Thoracic aorta (tissue), 2 donors: ENCODE measurements around the gene RGL2. TPM values are rescaled to one million over a fixed set of nuclear protein-coding genes. Genes with fewer than 3 reads are reported as not detected.

Experiments
- ATAC-seq: fragments of 150-250 bp; one replicate; pipeline ENCODE4 v1.8.0; 2017; ENCODE audit warnings: low read depth; ENCODE audit not compliant: insufficient number of reproducible peaks, low FRiP score
- DNase-seq: peaks from one replicate; pipeline ENCODE4 v3.0.0-alpha.2; 2020; ENCODE audit warnings: low spot score
- H3K27ac ChIP-seq, 2 donors: fragments of 200-600 bp; sonication (generic); 1 replicate in 1 of 2; 2 replicates in 1 of 2; pipeline ENCODE4 v1.5.1; 2016; ENCODE audit warnings: mild to moderate bottlenecking in 2 of 2, moderate library complexity in 2 of 2
- H3K27me3 ChIP-seq: fragments of 200-600 bp; sonication (generic); replicated peaks from 2 replicates; pipeline ENCODE4 v1.6.0; 2016; ENCODE audit warnings: mild to moderate bottlenecking; ENCODE audit not compliant: insufficient read depth
- H3K36me3 ChIP-seq: fragments of 200-600 bp; sonication (generic); one replicate; pipeline ENCODE4 v1.5.1; 2016
- H3K4me1 ChIP-seq, 2 donors: fragments of 200-600 bp; sonication (generic); 1 replicate in 1 of 2; 2 replicates in 1 of 2; pipeline versions ENCODE4 v1.5.1 to v1.6.0; 2016; ENCODE audit warnings: low read depth in 2 of 2, mild to moderate bottlenecking in 1 of 2; ENCODE audit not compliant: control insufficient read depth in 1 of 2
- H3K4me3 ChIP-seq: fragments of 200-600 bp; sonication (generic); 2 replicates; pipeline ENCODE4 v1.5.1; 2016; ENCODE audit warnings: mild to moderate bottlenecking
- H3K9me3 ChIP-seq: fragments of 200-600 bp; sonication (generic); 2 replicates; pipeline ENCODE4 v1.5.1; 2016
- CTCF ChIP-seq: fragments of 200-600 bp; sonication (generic); IDR thresholded peaks from one replicate; pipeline ENCODE4 v1.5.1; 2019; ENCODE audit warnings: antibody characterized with exemption
- total RNA-seq, 2 donors: library from RNA; depleted of rRNA; stranded (reverse); fragments of >200 nt; gene quantifications; one replicate each; pipeline versions ENCODE4 v1.1.0 to v1.2.3, GENCODE V29; 2016

RGL2 gene
- total RNA-seq, 2 donors from 2014 or later, result 49.9 to 83.5 TPM

GRCh38 chr6:33313105-33313708 lies 14.5 kb upstream of the RGL2 start:
- ATAC-seq (no peak), DNase-seq (no peak)
- no peaks in the 10 kb centered on the region for H3K9me3 ChIP-seq
- peaks cover 27 to 44% of the 10 kb centered on the region in 2 donors for H3K4me1 ChIP-seq
- peak overlapping the region; percentile 92 to 96 for H3K27ac ChIP-seq
- H3K36me3 ChIP-seq, result no peaks in the 10 kb centered on the region
- peak overlapping the region; percentile 71 for H3K4me3 ChIP-seq
- no peaks in the 10 kb centered on the region for H3K27me3 ChIP-seq
- TF ChIP-seq CTCF, result no peak

- DNase-seq (no peak), ATAC-seq (no peak)
- Histone ChIP-seq H3K4me3 (peak overlapping the region; percentile 71), H3K9me3 (no peaks in the 10 kb centered on the region), H3K27me3 (no peaks in the 10 kb centered on the region), H3K27ac (peak overlapping the region; percentile 92 to 96), H3K36me3 (no peaks in the 10 kb centered on the region), H3K4me1 (peaks cover 27 to 44% of the 10 kb centered on the region in 2 donors)
- TF ChIP-seq CTCF, result no peak
Observed at GRCh38 chr6:33312361-33313104, 13.8 kb upstream of the RGL2 start.

GRCh38 chr6:33306356-33306755 lies 7.6 kb upstream of the RGL2 start:
- Histone ChIP-seq H3K4me1 (peaks cover 0 to 6% of the 10 kb centered on the region in 2 donors), H3K36me3 (peaks cover 19% of the 10 kb centered on the region), H3K4me3 (no peak overlapping the region), H3K27me3 (no peaks in the 10 kb centered on the region), H3K27ac (no peak overlapping the region), H3K9me3 (no peaks in the 10 kb centered on the region)
- no peak for TF ChIP-seq CTCF
- DNase-seq (no peak), ATAC-seq (no peak)

GRCh38 chr6:33305052-33305451 lies 6.3 kb upstream of the RGL2 start:
- Histone ChIP-seq H3K4me1 (peaks cover 6 to 15% of the 10 kb centered on the region in 2 donors), H3K27ac (no peak overlapping the region), H3K9me3 (no peaks in the 10 kb centered on the region), H3K27me3 (no peaks in the 10 kb centered on the region), H3K4me3 (no peak overlapping the region), H3K36me3 (peaks cover 19% of the 10 kb centered on the region)
- TF ChIP-seq CTCF, result no peak
- ATAC-seq (no peak), DNase-seq (no peak)

- Histone ChIP-seq H3K36me3 (peaks cover 19% of the 10 kb centered on the region), H3K27me3 (no peaks in the 10 kb centered on the region), H3K4me1 (peaks cover 8 to 12% of the 10 kb centered on the region in 2 donors), H3K9me3 (no peaks in the 10 kb centered on the region), H3K27ac (no peak overlapping the region), H3K4me3 (no peak overlapping the region)
- TF ChIP-seq CTCF, result no peak
- DNase-seq (no peak), ATAC-seq (no peak)
Observed at GRCh38 chr6:33304216-33304615, 5.5 kb upstream of the RGL2 start.
